PFSK-1 (cell line): Measurements from ENCODE around the gene IFNB1.

Experiments used
- POLR2AphosphoS5 ChIP-seq: IDR thresholded peaks from 2 replicates; pipeline ENCODE4 v1.6.1; 2012; ENCODE audit warnings: low read depth, mild to moderate bottlenecking, control low read depth, low read length, moderate library complexity
- TAF1 ChIP-seq: IDR thresholded peaks from 2 replicates; pipeline ENCODE4 v1.6.1; 2012; ENCODE audit warnings: low read length, control low read depth, borderline replicate concordance; ENCODE audit not compliant: insufficient read depth

- TF ChIP-seq POLR2AphosphoS5: no peak
- TF ChIP-seq TAF1: no peak
Measured at GRCh38 chr9:21081451-21081850, 3.7 kb upstream of the IFNB1 start.
